ENCODE measurements around the gene TSHZ2.
"Not testable (repeated sequence)": the region's sequence is repeated elsewhere in the genome, so short reads cannot be mapped to it uniquely, and the experiment has no call there.

Gene TSHZ2

GRCh38 chr20:53081916-53082863, 110.0 kb downstream of the TSHZ2 start:
- Histone ChIP-seq H3K27me3 (ENCODE audit: control insufficient read depth in 1 of 2, insufficient read depth in 2 of 2, low read length in 2 of 2) (no peaks in the 10 kb centered on the region), H3K9ac (ENCODE audit: low read length) (no peak overlapping the region), H3K4me3 (ENCODE audit: low read depth in 1 of 2, low read length in 2 of 2) (no peak overlapping the region), H3K9me3 (ENCODE audit: low read length) (no peaks in the 10 kb centered on the region), H3K4me1 (ENCODE audit: insufficient read depth, low read length) (peaks cover 9% of the 10 kb centered on the region), H3K27ac (ENCODE audit: low read depth, low read length) (no peak overlapping the region), H3K36me3 (ENCODE audit: insufficient read depth, low read length) (no peaks in the 10 kb centered on the region)

DNA sequence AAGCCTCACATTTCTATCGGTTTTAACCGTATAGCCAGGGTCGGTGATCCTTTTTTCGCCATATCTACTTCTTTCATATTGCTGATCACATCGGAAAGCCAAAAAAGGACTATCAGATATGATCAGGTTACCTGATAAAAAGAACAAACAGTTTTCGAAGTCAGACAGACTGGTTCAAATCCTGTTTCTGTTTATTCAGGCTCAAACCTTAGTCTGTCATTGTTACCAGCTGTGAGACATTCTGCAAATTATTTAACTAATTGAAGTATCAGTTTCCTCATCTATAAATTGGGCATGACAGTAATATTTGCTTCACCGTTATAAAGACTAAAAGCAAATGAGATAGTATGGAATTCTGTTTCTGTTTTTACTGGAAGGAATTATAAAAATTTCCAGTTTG, 111.3 kb downstream of the TSHZ2 start:
- no peak overlapping the region for H3K27ac ChIP-seq (ENCODE audit: low read depth, low read length)
- no peaks in the 10 kb centered on the region for H3K9me3 ChIP-seq (ENCODE audit: low read length)
- H3K9ac ChIP-seq (ENCODE audit: low read length), result no peak overlapping the region
- no peaks in the 10 kb centered on the region for H3K36me3 ChIP-seq (ENCODE audit: insufficient read depth, low read length)
- peaks cover 12% of the 10 kb centered on the region for H3K4me1 ChIP-seq (ENCODE audit: insufficient read depth, low read length)
- H3K27me3 ChIP-seq (ENCODE audit: control insufficient read depth in 1 of 2, insufficient read depth in 2 of 2, low read length in 2 of 2), result no peaks in the 10 kb centered on the region
- no peak overlapping the region for H3K4me3 ChIP-seq (ENCODE audit: low read depth in 1 of 2, low read length in 2 of 2)

DNA sequence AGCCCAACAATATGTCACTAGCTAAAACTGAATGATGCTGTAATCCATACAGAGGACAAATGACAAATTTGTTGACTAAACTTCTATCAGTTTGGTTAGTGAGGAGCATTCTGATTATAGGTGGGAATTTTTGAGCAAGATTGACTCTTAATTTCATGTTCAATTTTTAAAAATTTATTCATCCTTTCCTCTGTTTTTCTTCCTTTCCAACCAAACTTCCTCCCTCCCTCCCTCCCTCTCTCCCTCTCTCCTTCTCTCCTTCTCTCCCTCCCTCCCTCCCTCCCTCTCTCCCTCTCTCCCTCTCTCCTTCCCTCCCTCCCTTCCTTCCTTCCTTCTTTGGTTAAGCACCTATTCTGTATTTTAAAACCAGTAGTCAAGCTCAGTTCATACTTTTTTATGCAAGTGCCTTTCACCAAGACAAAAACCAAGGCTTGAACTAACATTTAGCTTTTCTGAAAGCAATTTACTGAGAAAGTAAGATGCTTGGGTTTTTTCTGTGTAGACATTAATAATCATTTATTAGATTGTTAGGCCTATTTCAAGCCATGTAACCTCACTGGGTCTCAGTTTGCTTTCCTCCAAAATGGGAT, 112.3 kb downstream of the TSHZ2 start:
- H3K27ac ChIP-seq (ENCODE audit: low read depth, low read length), result no peak overlapping the region
- H3K9ac ChIP-seq (ENCODE audit: low read length), result no peak overlapping the region

DNA sequence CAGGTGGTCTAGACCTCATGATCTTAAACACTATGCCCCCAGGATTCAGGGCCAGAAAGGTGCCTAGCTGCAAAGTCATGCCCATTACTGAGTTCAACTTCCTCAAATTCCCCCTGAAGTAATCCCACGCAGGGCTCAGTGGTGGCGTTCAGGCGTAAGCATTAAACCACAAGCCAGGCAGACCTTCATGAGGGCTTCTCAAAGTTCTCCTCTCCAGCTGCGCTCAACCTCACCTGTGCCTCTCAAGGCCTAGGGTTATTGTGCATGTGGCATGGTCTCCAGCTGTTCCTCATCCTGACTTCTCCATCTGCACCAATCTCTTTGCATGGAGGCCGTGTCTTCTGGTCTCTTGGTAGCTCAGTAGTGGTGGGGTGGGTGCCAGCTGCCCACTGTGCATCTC, 113.6 kb downstream of the TSHZ2 start:
- H3K27ac ChIP-seq (ENCODE audit: low read depth, low read length), result no peak overlapping the region
- no peak overlapping the region for H3K4me3 ChIP-seq (ENCODE audit: low read depth in 1 of 2, low read length in 2 of 2)

More for the DNA sequence above, 112.3 kb downstream of the TSHZ2 start:
- H3K36me3 ChIP-seq (ENCODE audit: insufficient read depth, low read length), result no peaks in the 10 kb centered on the region
- H3K27me3 ChIP-seq (ENCODE audit: control insufficient read depth in 1 of 2, insufficient read depth in 2 of 2, low read length in 2 of 2), result no peaks in the 10 kb centered on the region
- no peaks in the 10 kb centered on the region for H3K9me3 ChIP-seq (ENCODE audit: low read length)
- peaks cover 10% of the 10 kb centered on the region for H3K4me1 ChIP-seq (ENCODE audit: insufficient read depth, low read length)
- no peak overlapping the region for H3K4me3 ChIP-seq (ENCODE audit: low read depth in 1 of 2, low read length in 2 of 2)

GRCh38 chr20:53087037-53087777, 115.0 kb downstream of the TSHZ2 start:
- Histone ChIP-seq H3K27ac (ENCODE audit: low read depth, low read length) (no peak overlapping the region), H3K4me3 (ENCODE audit: low read depth in 1 of 2, low read length in 2 of 2) (no peak overlapping the region), H3K36me3 (ENCODE audit: insufficient read depth, low read length) (no peaks in the 10 kb centered on the region), H3K9me3 (ENCODE audit: low read length) (no peaks in the 10 kb centered on the region), H3K27me3 (ENCODE audit: control insufficient read depth in 1 of 2, insufficient read depth in 2 of 2, low read length in 2 of 2) (no peaks in the 10 kb centered on the region), H3K4me1 (ENCODE audit: insufficient read depth, low read length) (peaks cover 10% of the 10 kb centered on the region), H3K9ac (ENCODE audit: low read length) (no peak overlapping the region)

More for the DNA sequence above, 113.6 kb downstream of the TSHZ2 start:
- Histone ChIP-seq H3K27me3 (ENCODE audit: control insufficient read depth in 1 of 2, insufficient read depth in 2 of 2, low read length in 2 of 2) (no peaks in the 10 kb centered on the region), H3K4me1 (ENCODE audit: insufficient read depth, low read length) (peaks cover 10% of the 10 kb centered on the region), H3K9me3 (ENCODE audit: low read length) (no peaks in the 10 kb centered on the region), H3K36me3 (ENCODE audit: insufficient read depth, low read length) (no peaks in the 10 kb centered on the region), H3K9ac (ENCODE audit: low read length) (no peak overlapping the region)

DNA sequence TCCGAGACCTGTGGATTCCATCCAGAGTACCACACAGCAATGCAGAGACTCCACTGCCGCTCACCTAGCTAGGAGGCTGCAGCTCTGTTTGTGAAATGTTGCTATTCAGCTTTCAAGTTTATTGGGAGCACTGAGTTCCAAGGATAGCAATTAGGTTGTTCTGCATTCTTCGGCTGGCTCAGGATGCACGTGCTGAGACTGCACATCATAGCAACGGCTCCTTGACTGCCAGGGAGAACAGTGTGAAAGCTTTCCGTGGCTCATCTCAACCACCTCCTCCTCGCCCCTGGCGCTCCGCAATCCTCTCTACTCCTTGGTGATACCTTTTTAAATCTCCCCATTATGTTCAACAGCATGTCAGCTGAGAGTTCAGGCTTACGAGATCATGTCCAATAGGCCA, 116.6 kb downstream of the TSHZ2 start:
- no peak overlapping the region for H3K4me3 ChIP-seq (ENCODE audit: low read depth in 1 of 2, low read length in 2 of 2)
- H3K9ac ChIP-seq (ENCODE audit: low read length), result no peak overlapping the region
- H3K27ac ChIP-seq (ENCODE audit: low read depth, low read length), result no peak overlapping the region
- H3K9me3 ChIP-seq (ENCODE audit: low read length), result no peaks in the 10 kb centered on the region
- no peaks in the 10 kb centered on the region for H3K36me3 ChIP-seq (ENCODE audit: insufficient read depth, low read length)
- no peaks in the 10 kb centered on the region for H3K27me3 ChIP-seq (ENCODE audit: control insufficient read depth in 1 of 2, insufficient read depth in 2 of 2, low read length in 2 of 2)
- peaks cover 10% of the 10 kb centered on the region for H3K4me1 ChIP-seq (ENCODE audit: insufficient read depth, low read length)

GRCh38 chr20:53089851-53090250, 117.7 kb downstream of the TSHZ2 start:
- H3K9ac ChIP-seq (ENCODE audit: low read length); H3K9me3 ChIP-seq (ENCODE audit: low read length); H3K4me1 ChIP-seq (ENCODE audit: insufficient read depth, low read length); H3K36me3 ChIP-seq (ENCODE audit: insufficient read depth, low read length); H3K4me3 ChIP-seq (ENCODE audit: low read depth in 1 of 2, low read length in 2 of 2); H3K27ac ChIP-seq (ENCODE audit: low read depth, low read length); H3K27me3 ChIP-seq (ENCODE audit: control insufficient read depth in 1 of 2, insufficient read depth in 2 of 2, low read length in 2 of 2): not testable (repeated sequence)

DNA sequence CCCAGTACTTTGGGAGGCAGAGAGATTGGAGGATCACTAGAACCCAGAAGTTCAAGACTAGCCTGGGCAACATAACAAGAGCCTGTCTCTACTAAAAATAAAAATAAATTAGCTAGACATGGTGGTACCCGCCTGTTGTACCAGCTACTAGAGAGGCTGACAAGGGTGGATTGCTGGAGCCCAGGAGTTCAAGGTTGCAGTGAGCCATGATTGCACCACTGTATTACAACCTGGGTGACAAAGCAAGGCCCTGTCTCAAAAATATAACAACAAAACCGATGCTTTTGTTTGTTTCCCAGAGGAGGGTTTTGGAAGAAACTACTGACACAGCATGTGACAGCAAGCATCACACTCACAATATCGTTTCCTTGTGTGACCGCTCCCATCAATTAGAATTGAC, 119.6 kb downstream of the TSHZ2 start:
- Histone ChIP-seq H3K36me3 (ENCODE audit: insufficient read depth, low read length) (no peaks in the 10 kb centered on the region), H3K27me3 (ENCODE audit: control insufficient read depth in 1 of 2, insufficient read depth in 2 of 2, low read length in 2 of 2) (no peaks in the 10 kb centered on the region), H3K9ac (ENCODE audit: low read length) (no peak overlapping the region), H3K4me3 (ENCODE audit: low read depth in 1 of 2, low read length in 2 of 2) (no peak overlapping the region), H3K9me3 (ENCODE audit: low read length) (no peaks in the 10 kb centered on the region), H3K4me1 (ENCODE audit: insufficient read depth, low read length) (peaks cover 10% of the 10 kb centered on the region), H3K27ac (ENCODE audit: low read depth, low read length) (no peak overlapping the region)

- Histone ChIP-seq H3K4me1 (ENCODE audit: insufficient read depth, low read length) (peaks cover 10% of the 10 kb centered on the region), H3K27ac (ENCODE audit: low read depth, low read length) (no peak overlapping the region), H3K36me3 (ENCODE audit: insufficient read depth, low read length) (no peaks in the 10 kb centered on the region), H3K27me3 (ENCODE audit: control insufficient read depth in 1 of 2, insufficient read depth in 2 of 2, low read length in 2 of 2) (no peaks in the 10 kb centered on the region), H3K9ac (ENCODE audit: low read length) (no peak overlapping the region), H3K9me3 (ENCODE audit: low read length) (no peaks in the 10 kb centered on the region), H3K4me3 (ENCODE audit: low read depth in 1 of 2, low read length in 2 of 2) (no peak overlapping the region)
Measured at GRCh38 chr20:53092772-53093300, 120.7 kb downstream of the TSHZ2 start.

DNA sequence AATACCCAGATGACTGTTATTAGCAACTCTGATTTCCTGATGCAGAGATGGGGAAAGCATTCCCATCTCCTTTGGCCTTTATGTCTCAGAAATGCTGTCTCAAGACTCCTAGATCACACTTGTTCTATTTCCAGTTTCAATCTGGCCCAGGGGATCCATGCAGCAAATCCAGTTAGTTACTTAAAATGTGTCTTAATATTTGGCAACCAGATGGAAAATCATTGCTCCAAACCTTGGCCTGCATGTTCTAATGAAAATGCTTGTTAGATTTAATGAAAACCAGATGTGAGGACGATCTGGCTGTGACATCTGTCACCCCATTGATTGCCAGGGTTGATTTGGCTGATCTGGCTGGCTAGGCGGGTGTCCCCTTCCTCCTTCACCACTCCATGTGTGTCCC, 125.2 kb downstream of the TSHZ2 start:
- Histone ChIP-seq H3K27ac (ENCODE audit: low read depth, low read length) (no peak overlapping the region), H3K9me3 (ENCODE audit: low read length) (no peaks in the 10 kb centered on the region), H3K36me3 (ENCODE audit: insufficient read depth, low read length) (no peaks in the 10 kb centered on the region), H3K4me1 (ENCODE audit: insufficient read depth, low read length) (peaks cover 10% of the 10 kb centered on the region), H3K27me3 (ENCODE audit: control insufficient read depth in 1 of 2, insufficient read depth in 2 of 2, low read length in 2 of 2) (no peaks in the 10 kb centered on the region), H3K4me3 (ENCODE audit: low read depth in 1 of 2, low read length in 2 of 2) (no peak overlapping the region), H3K9ac (ENCODE audit: low read length) (no peak overlapping the region)

DNA sequence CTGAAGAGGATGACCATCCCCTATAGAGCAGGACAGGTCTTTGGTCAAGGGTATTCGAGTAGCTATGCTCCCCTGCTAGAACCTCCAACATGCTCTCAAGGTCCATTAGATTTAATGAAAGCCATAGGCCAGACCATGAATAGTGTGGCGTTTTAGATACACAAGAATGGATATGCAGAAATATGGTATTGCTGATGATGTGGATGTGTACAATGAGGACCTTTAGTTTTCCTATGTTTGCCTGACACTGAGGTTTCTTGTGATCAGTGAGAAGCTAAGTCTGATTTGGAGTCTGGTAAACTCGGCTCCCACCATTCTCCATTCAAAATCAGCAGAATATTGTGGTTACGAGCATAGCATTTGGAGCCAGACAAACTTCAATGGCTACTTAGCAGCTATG, 125.6 kb downstream of the TSHZ2 start:
- no peaks in the 10 kb centered on the region for H3K27me3 ChIP-seq (ENCODE audit: control insufficient read depth in 1 of 2, insufficient read depth in 2 of 2, low read length in 2 of 2)
- H3K4me3 ChIP-seq (ENCODE audit: low read depth in 1 of 2, low read length in 2 of 2), result no peak overlapping the region
- H3K4me1 ChIP-seq (ENCODE audit: insufficient read depth, low read length), result peaks cover 10% of the 10 kb centered on the region
- no peak overlapping the region for H3K9ac ChIP-seq (ENCODE audit: low read length)
- H3K36me3 ChIP-seq (ENCODE audit: insufficient read depth, low read length), result no peaks in the 10 kb centered on the region
- H3K9me3 ChIP-seq (ENCODE audit: low read length), result no peaks in the 10 kb centered on the region
- no peak overlapping the region for H3K27ac ChIP-seq (ENCODE audit: low read depth, low read length)

Data from muscle layer of colon (tissue), 2 donors.